CMK (cell line): Measurements from ENCODE around the gene KTI12.
A peak's percentile ranks its signal among the peaks of the same experiment; 100 is the strongest.
"Not testable (repeated sequence)": the region's sequence is repeated elsewhere in the genome, so short reads cannot be mapped to it uniquely, and the experiment has no call there.

Experiments
- DNase-seq: peaks from one replicate; pipeline ENCODE4 v3.0.0-alpha.2; 2010; ENCODE audit warnings: low read depth

The KTI12 gene

GRCh38 chr1:52041551-52042185, 8.1 kb upstream of the KTI12 start:
- no peak for DNase-seq

DNA sequence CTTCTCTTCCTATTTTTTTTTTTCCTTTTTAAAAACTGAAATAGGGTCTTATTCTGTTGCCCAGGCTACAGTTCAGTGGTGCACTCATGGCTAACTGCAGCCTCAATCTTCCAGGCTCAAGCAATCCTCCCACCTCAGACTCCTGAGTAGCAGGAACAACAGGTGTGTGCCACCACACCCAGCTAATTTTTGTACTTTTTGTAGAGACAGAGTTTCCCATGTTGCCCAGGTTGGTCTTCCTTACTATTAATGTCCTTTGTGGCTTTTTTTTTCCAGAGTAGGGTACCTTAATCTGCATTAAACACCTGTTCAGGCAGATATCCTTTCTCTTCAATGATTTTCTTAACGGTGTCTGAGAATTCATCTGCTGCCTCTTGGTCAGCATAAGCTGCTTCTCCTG, 4.3 kb upstream of the KTI12 start:
- no peak for DNase-seq

- no peak for DNase-seq
These were observed 3.8 kb upstream of the KTI12 start for GRCh38 chr1:52037402-52037814.

DNA sequence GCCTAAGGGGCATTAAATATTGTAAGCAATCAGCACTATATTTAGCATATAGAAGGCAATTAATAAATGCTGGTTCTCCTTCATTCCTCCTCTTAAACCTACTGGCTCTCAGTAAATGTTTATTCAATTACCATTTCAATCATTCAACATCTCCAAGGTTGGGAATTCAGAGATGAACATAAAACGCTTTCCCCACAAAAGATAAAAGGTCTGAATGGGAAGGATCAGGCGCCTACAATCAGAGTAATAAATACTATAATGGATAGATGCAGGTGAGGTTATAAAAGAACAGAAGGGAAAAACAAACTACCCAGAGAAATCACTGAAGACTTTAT, 407 bp upstream of the KTI12 start:
- no peak for DNase-seq

GRCh38 chr1:52032785-52033131, 852 bp downstream of the KTI12 start:
- peak; percentile 34 for DNase-seq

GRCh38 chr1:52032124-52032784, 1.4 kb downstream of the KTI12 start:
- no peak for DNase-seq

DNA sequence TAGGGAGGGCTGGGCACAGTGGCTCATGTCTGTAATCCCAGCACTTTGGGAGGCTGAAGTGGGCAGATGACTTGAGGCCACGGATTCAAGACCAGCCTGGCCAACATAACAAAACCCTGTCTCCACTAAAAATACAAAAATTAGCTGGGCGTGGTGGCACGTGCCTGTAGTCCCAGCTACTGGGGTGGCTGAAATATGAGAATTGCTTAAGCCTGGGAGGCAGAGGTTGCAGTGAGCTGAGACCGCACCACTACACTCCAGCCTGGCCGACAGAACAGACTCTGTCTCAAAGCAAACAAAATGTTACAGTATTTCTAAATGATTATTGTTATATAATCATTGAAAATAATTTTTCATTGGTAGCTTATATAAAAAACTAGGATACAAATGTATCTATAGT, 4.8 kb downstream of the KTI12 start:
- not testable (repeated sequence) for DNase-seq

- DNase-seq, result no peak
These were observed 5.3 kb downstream of the KTI12 start for GRCh38 chr1:52028328-52028727.

DNA sequence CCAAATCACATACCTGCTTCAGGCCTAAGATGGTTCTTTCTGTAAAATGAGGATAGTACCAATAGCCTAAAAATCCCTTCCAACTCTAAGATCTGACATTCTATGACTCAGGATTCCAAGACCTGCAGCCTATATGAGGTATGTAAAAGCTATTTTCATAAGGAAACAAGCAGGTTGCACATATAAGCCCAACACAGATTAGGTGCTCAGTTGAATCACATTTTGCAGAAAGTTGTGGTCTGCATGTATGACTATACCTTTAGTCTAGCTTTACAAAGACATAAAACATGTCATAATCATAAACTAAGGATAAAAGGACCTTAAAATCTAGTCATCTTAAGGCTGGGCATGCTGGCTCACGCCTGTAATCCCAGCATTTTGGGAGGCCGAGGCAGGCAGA, 7.3 kb downstream of the KTI12 start:
- no peak for DNase-seq

GRCh38 chr1:52022133-52022532, 11.5 kb downstream of the KTI12 start:
- DNase-seq, result no peak

DNA sequence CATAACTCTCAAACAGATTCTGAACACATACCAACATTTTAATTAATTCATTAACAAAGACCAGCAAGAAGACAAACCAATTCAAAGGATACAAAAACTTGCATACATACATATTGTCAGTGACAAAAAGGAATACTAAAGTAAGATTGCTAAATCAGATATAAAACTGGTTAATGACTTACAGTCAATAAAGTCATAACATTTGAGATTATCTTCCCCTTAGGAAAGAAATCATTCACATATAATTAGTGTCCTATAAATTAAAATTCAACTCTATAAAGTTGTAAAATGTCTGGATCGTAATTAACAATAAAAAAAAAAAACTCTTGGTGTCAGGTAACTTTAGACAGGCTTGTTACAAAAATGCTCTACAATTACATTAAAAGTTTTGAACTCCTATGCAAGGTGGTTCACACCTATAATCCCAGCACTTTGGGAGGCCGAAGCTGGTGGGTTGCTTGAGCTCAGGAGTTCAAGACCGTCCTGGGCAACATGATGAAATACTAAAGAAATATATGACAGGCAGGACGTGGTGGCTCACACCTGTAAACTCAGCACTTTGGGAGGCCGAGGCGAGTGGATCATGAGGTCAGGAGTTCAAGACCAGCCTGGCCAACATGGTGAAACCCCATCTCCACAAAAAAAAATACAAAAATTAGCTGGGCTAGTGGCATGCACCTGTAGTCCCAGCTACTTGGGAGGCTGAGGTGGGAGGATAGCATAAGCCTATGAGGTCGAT, 25.4 kb downstream of the KTI12 start:
- no peak for DNase-seq

- DNase-seq, result no peak
These were observed 26.2 kb downstream of the KTI12 start for GRCh38 chr1:52007215-52008002.

GRCh38 chr1:52006081-52006553, 27.5 kb downstream of the KTI12 start:
- not testable (repeated sequence) for DNase-seq

- not testable (repeated sequence) for DNase-seq
These were observed 28.1 kb downstream of the KTI12 start for GRCh38 chr1:52005548-52005947.

DNA sequence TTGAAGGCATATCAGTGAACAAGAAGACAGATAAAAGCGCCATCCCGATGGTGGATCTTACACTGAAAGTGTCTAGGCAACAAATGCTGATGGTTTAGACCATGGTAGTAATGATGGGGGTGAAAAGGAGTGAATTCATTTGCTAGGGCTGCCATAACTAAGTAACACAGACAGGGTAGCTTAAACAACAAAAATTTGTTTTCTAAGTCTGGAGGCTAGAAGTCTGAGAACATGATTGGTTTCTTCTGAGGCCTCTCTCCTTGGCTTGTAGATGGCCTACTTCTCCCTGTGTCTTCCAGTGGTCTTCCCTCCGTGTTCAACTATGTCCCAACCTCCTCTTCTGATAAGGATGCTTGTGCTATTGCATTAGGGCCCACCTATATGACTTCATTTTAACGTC, 29.7 kb downstream of the KTI12 start:
- no peak for DNase-seq

DNA sequence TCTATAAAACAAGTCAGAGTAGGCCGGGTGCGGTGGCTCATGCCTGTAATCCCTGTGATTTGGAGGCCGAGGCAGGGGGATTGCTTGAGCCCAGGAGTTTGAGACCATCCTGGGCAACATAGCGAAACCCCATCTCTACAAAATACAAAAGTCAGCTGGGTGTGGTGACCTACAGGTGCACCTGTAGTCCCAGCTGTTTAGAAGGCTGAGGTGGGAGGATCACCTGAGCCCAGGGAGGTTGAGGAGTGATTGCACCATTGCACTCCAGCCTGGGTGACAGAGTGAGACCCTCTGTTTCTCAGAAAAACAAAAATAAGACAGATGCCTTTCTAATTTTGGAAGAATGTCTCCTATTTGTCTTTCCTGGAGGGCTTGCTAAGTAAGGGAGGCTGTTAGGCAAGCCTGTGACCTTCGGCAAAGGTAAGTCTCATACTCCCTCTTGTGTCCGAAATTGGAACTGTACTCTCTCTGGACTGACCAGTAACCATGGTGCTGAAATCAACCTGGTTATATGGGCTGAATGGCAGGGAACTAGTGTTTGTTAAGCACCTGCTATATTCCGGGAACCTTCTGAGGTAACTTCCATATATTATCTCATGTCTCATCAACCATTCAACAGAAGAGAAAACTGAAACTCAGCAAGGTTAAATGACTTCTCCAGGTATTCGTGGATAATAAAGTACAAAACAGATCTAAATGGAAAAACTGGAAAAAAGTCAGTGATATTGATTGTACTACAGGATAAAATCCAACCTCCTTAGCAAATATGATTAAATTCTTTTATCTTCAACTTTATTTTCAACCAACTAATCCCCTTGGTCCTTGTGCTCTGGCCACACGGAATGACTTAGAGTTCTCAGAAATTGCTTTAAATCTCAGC, 31.3 kb downstream of the KTI12 start:
- DNase-seq, result peak; percentile 83

- no peak for DNase-seq
These were observed 34.9 kb downstream of the KTI12 start for GRCh38 chr1:51998701-51999100.

DNA sequence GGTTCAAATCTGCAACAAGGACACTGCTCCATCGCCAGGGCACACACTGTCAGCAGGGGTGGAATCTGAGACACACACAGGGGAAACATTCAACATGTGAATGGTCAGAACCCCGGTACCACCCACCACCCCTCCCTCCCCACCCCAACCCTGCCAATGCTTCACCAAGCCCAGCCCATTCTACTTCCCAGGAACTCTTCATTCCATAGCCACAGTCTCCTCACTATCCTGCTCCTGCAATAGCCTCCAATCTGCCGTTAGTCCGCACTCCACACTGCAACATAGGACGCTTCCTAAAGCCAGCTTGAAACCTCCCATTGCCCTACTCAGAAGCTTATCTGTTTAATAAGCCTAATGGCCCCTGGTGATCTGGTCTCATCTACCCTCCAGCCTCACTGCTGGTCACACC, 35.6 kb downstream of the KTI12 start:
- no peak for DNase-seq

DNA sequence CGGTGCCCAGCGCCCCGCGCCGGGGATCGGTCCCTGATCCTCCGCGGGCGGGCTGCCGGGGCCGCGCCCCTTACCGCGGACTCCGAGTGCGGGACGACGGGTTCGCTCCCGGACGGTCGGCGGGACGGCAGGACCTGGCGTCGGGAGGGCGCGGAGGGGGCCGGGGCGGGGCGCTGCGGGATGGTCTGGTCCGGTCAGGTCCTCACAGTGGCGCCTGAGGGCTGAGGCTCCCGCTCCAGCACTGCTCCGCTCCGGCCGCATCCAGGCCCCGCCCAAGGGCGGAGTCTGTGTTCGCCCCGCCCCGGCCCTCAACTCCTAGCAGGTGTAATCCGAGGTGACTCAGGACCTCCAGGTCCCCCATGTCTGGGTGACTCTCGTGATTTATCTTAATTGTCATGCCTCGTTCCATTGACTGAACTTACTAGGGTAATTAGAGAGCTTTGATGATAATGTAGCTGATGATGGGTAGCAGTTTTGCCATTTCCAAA, 43.1 kb downstream of the KTI12 start, which contains the start of gene RAB3B:
RAB3B (minus strand) TSS at position 223 of the 488 bp plus-strand sequence. CDS start 13,583 bp downstream, outside the sequence.
- peak; percentile 15 for DNase-seq

- DNase-seq, result no peak
These were observed 43.8 kb downstream of the KTI12 start for GRCh38 chr1:51989582-51990477.
